HL-60/S4 (cell line): ENCODE measurements around the gene GRIN2A.

Experiments
- in situ Hi-C: fragments of 300-500 bp; cut with MboI; formaldehyde crosslinking; loops from 2 replicates; pipeline ENCODE4 v1.14.3; 2022; ENCODE audit warnings: low sequenced_read_pairs

The GRIN2A gene

DNA sequence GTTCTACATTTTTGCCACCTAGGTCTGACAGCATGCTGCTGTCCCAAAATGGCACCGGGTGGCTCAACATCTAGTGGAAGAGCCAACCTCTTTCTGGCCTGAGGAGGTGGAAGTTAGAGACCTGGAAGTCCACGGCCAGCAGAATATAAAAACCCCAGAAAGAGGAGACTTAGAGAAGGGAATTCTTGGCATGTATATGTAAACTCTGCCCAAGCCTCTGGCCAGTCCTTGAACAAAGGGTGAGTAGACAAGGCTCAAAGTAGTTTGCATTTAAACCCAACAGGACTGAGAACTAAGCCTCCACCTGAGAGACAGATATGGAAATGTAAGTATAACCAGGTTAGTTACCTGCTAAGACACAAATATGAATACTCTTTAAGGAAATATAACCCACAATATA, 210.3 kb downstream of the GRIN2A start:
- in situ Hi-C loops = no loop called here

DNA sequence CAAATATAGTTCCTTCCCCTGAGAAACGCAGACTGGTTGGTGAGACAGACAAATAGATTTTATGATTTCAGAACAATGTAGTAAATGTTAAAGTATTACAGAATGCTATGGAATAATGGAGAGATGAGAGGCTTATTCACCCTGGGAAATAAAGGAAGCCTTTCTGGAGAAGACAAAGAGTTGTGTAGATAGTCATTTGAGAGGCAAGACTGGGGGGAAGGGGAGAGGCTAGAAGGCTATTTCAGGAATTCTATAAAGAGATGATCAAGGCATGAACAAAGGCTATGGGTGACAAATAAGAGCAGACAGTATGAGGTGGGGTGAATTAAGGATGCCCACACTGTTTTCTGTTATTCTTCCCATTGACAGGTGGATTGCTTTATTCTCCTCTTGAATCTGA, 211.4 kb downstream of the GRIN2A start:
- in situ Hi-C loops = no loop called here

GRCh38 chr16:9970244-9970643, 212.0 kb downstream of the GRIN2A start:
- in situ Hi-C loops = no loop called here

DNA sequence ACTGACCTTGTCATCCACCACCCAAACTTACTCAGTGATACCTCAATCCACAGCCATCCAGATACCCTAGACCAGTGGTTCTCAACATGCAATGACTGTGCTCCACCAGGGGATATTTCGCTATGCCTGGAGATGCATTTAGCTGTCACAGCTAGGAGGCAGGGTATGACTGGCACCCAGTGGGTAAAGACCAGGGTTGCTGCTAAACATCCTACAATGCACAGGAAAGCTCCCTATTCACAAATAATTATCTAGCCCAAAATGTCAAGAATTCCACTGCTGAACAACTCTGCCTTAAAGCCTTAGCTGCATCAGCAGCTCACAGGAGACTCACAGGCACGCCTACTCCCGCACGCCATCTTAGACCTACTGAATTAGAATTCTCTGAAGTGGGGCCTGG, 212.6 kb downstream of the GRIN2A start:
- in situ Hi-C loops = no loop called here

- in situ Hi-C loops = no loop called here
Observed at GRCh38 chr16:9966569-9967157, 215.6 kb downstream of the GRIN2A start.

DNA sequence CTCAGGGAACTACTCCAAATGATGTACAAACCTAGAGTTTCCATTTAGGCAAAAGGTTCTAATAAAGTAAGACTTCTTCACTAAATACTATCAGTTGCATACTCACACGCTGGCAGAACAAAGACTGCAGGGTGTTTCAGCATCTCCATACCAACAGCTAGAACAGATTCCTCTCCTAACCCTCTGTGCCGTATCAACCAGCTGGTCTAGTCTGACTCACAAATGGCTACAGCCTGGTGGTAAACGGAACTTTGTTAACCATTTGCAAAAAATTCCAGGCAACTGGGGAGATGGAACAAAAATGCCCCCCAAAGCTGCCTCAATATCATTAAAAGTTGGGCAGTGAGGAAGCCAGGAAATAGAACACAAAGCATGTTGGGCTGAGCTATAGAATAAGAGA, 217.1 kb downstream of the GRIN2A start:
- in situ Hi-C loops = no loop called here

DNA sequence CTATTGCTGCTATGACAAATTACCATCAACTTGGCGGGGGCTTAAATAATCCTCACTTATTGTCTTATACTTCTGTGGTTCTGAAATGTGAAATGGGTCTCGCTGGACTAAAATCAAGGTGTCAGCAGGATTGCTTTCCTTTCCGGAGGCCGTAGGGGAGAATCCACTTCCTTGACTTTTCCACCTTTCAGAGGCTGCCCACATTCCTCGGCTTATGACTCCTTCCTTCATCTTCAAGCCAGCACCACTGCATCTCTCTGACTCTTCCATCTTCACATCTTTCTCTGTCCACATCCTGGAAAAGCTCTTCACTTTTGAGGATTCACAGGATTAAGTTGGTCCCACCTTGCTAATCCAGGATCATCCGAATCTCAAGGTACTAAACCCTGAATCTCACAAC, 217.8 kb downstream of the GRIN2A start:
- in situ Hi-C loops = no loop called here

DNA sequence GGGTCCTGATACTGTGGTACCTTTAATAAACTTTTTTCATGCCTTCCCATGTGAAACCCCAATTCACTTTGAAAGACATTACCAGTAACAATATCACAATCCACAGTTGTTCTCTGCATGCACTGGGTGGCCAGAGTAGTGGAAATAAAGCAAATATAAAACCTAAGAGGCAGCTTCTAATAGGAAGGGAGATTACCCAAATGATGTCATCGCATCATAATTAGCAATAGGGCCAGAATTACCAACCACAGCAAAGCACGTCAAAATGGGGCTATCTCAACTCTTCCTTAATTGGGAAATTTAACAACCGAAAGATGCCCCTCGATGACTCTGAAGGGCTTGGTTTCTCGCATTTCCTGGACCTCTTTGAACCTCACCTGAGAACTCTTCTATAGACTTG, 224.8 kb downstream of the GRIN2A start:
- in situ Hi-C loops = no loop called here

DNA sequence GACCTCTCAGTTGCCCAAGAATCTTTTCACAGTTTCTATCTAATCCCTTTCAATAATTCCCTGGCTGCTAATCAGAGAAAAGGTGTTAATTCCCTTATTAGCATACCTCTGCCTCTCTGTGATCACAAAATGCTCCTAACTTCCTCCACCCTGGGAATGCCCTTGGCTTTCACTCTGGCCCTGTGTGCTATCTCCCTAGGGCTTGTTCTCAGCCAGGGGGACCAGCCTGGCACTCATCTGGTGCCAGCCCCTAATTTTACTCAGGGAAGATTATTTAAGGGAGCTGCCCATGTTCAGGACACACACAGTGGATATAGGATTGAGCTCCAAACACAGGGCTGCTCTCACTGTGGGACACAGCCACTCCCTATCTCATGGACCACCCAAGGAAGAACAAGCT, 225.2 kb downstream of the GRIN2A start:
- in situ Hi-C loops = no loop called here

GRCh38 chr16:9955677-9956076, 226.6 kb downstream of the GRIN2A start:
- in situ Hi-C loops = no loop called here

- in situ Hi-C loops = no loop called here
Observed at GRCh38 chr16:9953908-9954570, 228.2 kb downstream of the GRIN2A start.

DNA sequence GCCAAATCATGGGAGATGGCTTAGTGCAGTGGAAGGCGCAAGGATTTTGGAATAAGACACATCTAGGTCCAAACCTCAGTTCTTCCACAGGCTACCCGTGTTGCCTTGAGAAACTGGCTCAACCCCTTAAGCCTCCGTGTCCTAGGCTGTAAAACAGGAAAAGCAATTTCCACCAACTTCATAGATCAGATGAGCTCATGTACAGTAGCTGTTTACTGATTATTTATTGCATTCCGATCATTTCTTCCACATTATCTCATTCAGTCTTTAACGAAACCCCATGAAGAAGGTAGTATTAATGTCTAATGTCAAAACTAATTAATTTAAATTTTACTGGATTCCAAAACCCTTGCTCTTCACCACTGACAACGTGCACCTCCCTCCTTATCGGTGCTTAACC, 231.6 kb downstream of the GRIN2A start:
- in situ Hi-C loops = no loop called here

DNA sequence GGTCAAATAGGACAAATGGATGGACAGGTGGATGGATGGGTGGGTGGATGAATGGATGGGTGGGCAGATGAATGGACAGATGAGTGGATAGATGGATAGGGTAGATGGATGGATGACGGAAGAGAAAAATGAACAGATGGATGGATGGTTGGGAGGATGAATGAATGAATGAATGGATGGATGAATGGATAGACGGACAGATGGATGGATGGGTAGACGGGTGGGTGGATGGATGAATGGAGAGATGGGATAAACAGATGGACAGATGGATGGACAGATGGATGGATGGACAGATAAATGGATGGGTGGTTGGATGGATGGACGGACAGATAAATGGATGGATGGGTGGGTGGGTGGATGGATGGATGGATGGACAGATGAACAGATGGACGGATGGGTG, 232.8 kb downstream of the GRIN2A start:
- in situ Hi-C loops = no loop called here

- in situ Hi-C loops = no loop called here
Observed at GRCh38 chr16:9948933-9949332, 233.3 kb downstream of the GRIN2A start.

GRCh38 chr16:9946022-9946720, 236.1 kb downstream of the GRIN2A start:
- in situ Hi-C loops = no loop called here

DNA sequence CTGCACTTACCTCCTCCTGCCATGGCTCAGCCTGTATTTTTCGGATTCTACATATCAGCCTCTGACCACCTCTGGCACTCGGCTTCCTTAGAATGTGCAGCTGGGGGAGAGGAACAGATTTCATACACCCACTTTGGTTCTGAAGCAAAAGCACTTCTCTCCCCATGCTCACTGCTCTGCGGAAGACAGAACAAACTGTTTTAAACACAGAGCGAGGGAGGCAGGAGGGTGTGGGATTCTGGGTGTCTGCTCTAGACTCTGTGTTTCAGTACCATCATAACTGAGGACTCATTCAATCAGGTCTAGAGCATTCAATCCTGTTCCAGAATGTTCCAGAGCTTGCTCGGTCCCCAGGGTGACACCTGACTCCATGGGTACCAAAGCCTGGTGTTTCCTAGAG, 239.1 kb downstream of the GRIN2A start:
- in situ Hi-C loops = no loop called here

DNA sequence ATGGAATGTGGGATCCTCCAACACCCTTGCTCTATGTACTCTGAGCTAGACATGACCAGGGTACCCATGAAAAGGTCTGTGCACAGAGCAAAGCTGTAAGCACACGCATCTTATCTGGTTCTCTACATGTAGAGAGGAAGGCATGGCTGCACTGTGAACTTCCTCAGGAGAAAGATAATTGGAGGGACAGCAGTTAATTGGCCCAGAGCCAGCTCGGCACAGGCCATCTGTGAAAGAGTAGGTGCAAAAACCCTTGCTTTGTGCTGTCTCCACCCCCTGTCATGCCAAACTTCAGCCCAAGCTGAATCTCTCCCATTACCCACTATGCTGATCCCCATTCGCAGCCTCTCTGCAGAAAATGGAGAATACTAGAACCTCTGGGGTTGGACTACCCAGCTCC, 241.0 kb downstream of the GRIN2A start:
- in situ Hi-C loops = no loop called here

GRCh38 chr16:9934723-9935508, 247.3 kb downstream of the GRIN2A start:
- in situ Hi-C loops = no loop called here

GRCh38 chr16:9932919-9933653, 249.1 kb downstream of the GRIN2A start:
- in situ Hi-C loops = no loop called here

DNA sequence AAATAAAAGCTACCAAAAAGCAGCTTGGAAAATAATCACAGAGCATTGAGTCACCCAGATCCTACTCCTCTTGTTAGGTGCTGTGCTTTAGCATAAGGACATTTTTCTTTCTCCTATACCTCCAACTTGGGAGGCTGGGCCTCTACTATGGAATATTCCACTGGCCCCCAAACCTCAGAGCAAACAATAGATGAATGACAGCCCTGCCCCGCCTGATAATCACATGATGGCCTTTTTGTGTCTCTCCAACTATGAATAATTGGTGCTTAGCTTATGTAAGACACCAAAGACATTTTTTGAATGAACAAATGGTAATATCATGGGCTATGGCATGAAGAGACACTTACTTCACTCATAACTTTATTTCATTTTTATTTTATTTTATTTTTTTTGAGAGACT, 250.2 kb downstream of the GRIN2A start:
- in situ Hi-C loops = no loop called here

DNA sequence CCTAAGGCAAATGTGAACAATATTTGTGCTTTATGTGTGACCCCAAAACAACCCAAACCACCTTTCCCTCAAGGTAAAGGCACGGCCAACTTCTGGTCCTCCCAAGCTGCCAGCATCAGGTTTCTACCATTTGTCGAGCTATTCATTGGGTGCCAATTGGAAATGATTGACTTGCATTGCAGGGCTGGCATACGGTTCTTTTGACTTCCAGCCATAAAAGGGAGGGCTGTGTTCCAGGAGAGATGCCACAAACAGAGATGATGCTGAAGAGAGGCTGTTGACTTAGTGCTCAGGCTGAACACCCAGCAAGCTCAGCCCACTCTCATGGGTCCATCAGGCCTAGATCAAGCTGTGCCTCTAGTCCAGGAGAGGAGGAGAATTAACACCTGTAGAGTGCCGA, 252.4 kb downstream of the GRIN2A start:
- in situ Hi-C loops = no loop called here
